H1 (cell line): Measurements from ENCODE around the gene CTNND2. TPM values are rescaled to one million over a fixed set of nuclear protein-coding genes. Genes with fewer than 3 reads are reported as not detected.
A peak's percentile ranks its signal among the peaks of the same experiment; 100 is the strongest.

Source experiments
- CTCF ChIA-PET: fragments of 300-600 bp; sonication (Branson Sonifier 250); formaldehyde crosslinking; loops from one replicate; lab custom pipeline; 2021; ENCODE audit not compliant: partially characterized antibody; lab: Charles Lee
- POLR2A ChIA-PET: fragments of 300-600 bp; sonication (Branson Sonifier 250); formaldehyde crosslinking; loops from one replicate; lab custom pipeline; 2021; ENCODE audit warnings: inconsistent platforms; ENCODE audit not compliant: partially characterized antibody; lab: Charles Lee
- DNase-seq, 2 experiments: peaks; one replicate each; pipeline versions ENCODE4 v3.0.0 to v3.0.0-alpha.2; 2010 to 2022; ENCODE audit warnings: low spot score in 2 of 2, low read depth in 1 of 2, mixed read lengths in 1 of 2
- FAIRE-seq: peaks from 2 replicates; lab custom pipeline; 2011; peaks lifted over from hg19 to GRCh38; lab: Jason Lieb, UNC
- H2AFZ ChIP-seq: 2 replicates; pipeline ENCODE4 v1.8.1; 2012; ENCODE audit warnings: low read length, inconsistent platforms
- H2AK5ac ChIP-seq: 2 replicates; pipeline ENCODE4 v1.6.1; 2013; ENCODE audit warnings: low read depth, low read length
- H2BK120ac ChIP-seq: replicated peaks from 2 replicates; pipeline ENCODE3; 2013; ENCODE audit warnings: low read depth, low read length, inconsistent platforms
- H2BK12ac ChIP-seq: 2 replicates; pipeline ENCODE4 v1.6.1; 2013; ENCODE audit warnings: low read depth, low read length
- H2BK15ac ChIP-seq: 2 replicates; pipeline ENCODE4 v1.6.1; 2013; ENCODE audit warnings: low read length
- H2BK20ac ChIP-seq: 2 replicates; pipeline ENCODE4 v1.6.1; 2013; ENCODE audit warnings: low read length
- H2BK5ac ChIP-seq: 2 replicates; pipeline ENCODE4 v1.6.1; 2013; ENCODE audit warnings: low read depth, low read length
- H3K14ac ChIP-seq: 2 replicates; pipeline ENCODE4 v1.6.1; 2013; ENCODE audit warnings: inconsistent platforms; ENCODE audit not compliant: insufficient read length
- H3K18ac ChIP-seq: 2 replicates; pipeline ENCODE4 v1.6.1; 2013; ENCODE audit warnings: low read length; ENCODE audit errors: extremely low read depth
- H3K23ac ChIP-seq: 2 replicates; pipeline ENCODE4 v1.6.1; 2013; ENCODE audit warnings: inconsistent platforms; ENCODE audit not compliant: insufficient read length
- H3K23me2 ChIP-seq: 2 replicates; pipeline ENCODE4 v1.6.1; 2013; ENCODE audit warnings: low read depth, low read length
- H3K27ac ChIP-seq: 2 replicates; pipeline ENCODE4 v1.6.1; 2011; ENCODE audit warnings: low read depth, low read length, inconsistent platforms
- H3K27me3 ChIP-seq, 4 experiments: replicated peaks in 1 of 4; 1 replicate in 1 of 4; 2 replicates in 3 of 4; pipeline versions ENCODE4 v1.6.1 to v1.8.1; 2011 to 2013; ENCODE audit warnings: low read length in 3 of 4, mild to moderate bottlenecking in 3 of 4, inconsistent platforms in 2 of 4, mixed read lengths in 2 of 4, moderate library complexity in 1 of 4; ENCODE audit not compliant: control insufficient read depth in 3 of 4, insufficient read depth in 3 of 4; ENCODE audit errors: extremely low read depth in 1 of 4
- H3K36me3 ChIP-seq, 4 experiments: 2 replicates each; pipeline versions ENCODE4 v1.6.1 to v1.8.1; 2011 to 2013; ENCODE audit warnings: mild to moderate bottlenecking in 4 of 4, low read length in 3 of 4, moderate library complexity in 2 of 4, control low read depth in 1 of 4, inconsistent platforms in 1 of 4; ENCODE audit not compliant: insufficient read depth in 4 of 4, control insufficient read depth in 2 of 4
- H3K4ac ChIP-seq: replicated peaks from 2 replicates; pipeline ENCODE3; 2013; ENCODE audit warnings: low read length, low read depth, mixed read lengths, inconsistent platforms; ENCODE audit not compliant: insufficient read length
- H3K4me1 ChIP-seq, 4 experiments: replicated peaks in 1 of 4; 1 replicate in 1 of 4; 2 replicates in 3 of 4; pipeline versions ENCODE4 v1.6.1 to v1.8.1; 2011 to 2013; ENCODE audit warnings: low read length in 3 of 4, inconsistent platforms in 2 of 4, mixed read lengths in 1 of 4; ENCODE audit not compliant: insufficient read depth in 4 of 4, control insufficient read depth in 3 of 4
- H3K4me2 ChIP-seq, 2 experiments: 2 replicates each; pipeline versions ENCODE4 v1.6.1 to v1.8.1; 2011 to 2013; ENCODE audit warnings: low read depth in 2 of 2, low read length in 2 of 2, control low read depth in 1 of 2, inconsistent platforms in 1 of 2, mild to moderate bottlenecking in 1 of 2; ENCODE audit not compliant: insufficient read depth in 1 of 2
- H3K4me3 ChIP-seq, 4 experiments: fragments of 200-600, 300-600 bp in 1 of 4; sonication (generic), shearing (Covaris generic), sonication (Bioruptor Twin) in 1 of 4; 2 replicates each; pipeline versions ENCODE4 v1.5.1 to v1.8.1; 2011 to 2016; ENCODE audit warnings: low read length in 4 of 4, low read depth in 3 of 4, control low read depth in 2 of 4, inconsistent platforms in 2 of 4, mild to moderate bottlenecking in 2 of 4, mixed read lengths in 1 of 4, moderate library complexity in 1 of 4; ENCODE audit not compliant: insufficient read depth in 2 of 4; ENCODE audit errors: extremely low read depth in 1 of 4
- H3K56ac ChIP-seq: replicated peaks from 2 replicates; pipeline ENCODE3; 2013; ENCODE audit warnings: low read depth, mild to moderate bottlenecking, mixed read lengths, low read length, inconsistent platforms; ENCODE audit not compliant: insufficient read length
- H3K79me1 ChIP-seq: 2 replicates; pipeline ENCODE4 v1.6.1; 2013; ENCODE audit warnings: low read depth, low read length, control low read depth
- H3K79me2 ChIP-seq, 2 experiments: 2 replicates each; pipeline versions ENCODE4 v1.6.1 to v1.8.1; 2012 to 2013; ENCODE audit warnings: low read length in 2 of 2, mild to moderate bottlenecking in 2 of 2, inconsistent platforms in 1 of 2; ENCODE audit not compliant: insufficient read depth in 2 of 2, control insufficient read depth in 1 of 2
- H3K9ac ChIP-seq, 4 experiments: replicated peaks in 1 of 4; 1 replicate in 1 of 4; 2 replicates in 3 of 4; pipeline versions ENCODE4 v1.6.1 to v1.8.1; 2011 to 2013; ENCODE audit warnings: low read depth in 3 of 4, low read length in 3 of 4, control low read depth in 2 of 4, mild to moderate bottlenecking in 2 of 4, moderate library complexity in 2 of 4, inconsistent platforms in 1 of 4; ENCODE audit errors: extremely low read depth in 1 of 4
- H3K9me3 ChIP-seq, 2 experiments: 2 replicates each; pipeline versions ENCODE4 v1.6.1 to v1.8.1; 2012 to 2013; ENCODE audit warnings: mild to moderate bottlenecking in 2 of 2, moderate library complexity in 2 of 2, control low read depth in 1 of 2, inconsistent platforms in 1 of 2, low read depth in 1 of 2, low read length in 1 of 2, mixed read lengths in 1 of 2; ENCODE audit not compliant: insufficient read depth in 2 of 2
- H4K20me1 ChIP-seq, 2 experiments: replicated peaks in 1 of 2; 2 replicates each; pipeline versions ENCODE3 to v1.8.1; 2011 to 2013; ENCODE audit warnings: inconsistent platforms in 2 of 2, low read length in 2 of 2, mild to moderate bottlenecking in 1 of 2; ENCODE audit not compliant: insufficient read depth in 2 of 2, control insufficient read depth in 1 of 2
- H4K5ac ChIP-seq: 2 replicates; pipeline ENCODE4 v1.6.1; 2013; ENCODE audit warnings: low read length, low read depth, mixed read lengths, inconsistent platforms; ENCODE audit not compliant: insufficient read length
- H4K8ac ChIP-seq: 2 replicates; pipeline ENCODE4 v1.8.0; 2013; ENCODE audit warnings: mild to moderate bottlenecking, moderate library complexity, low read length, inconsistent platforms; ENCODE audit not compliant: insufficient read depth; ENCODE audit errors: extremely low read depth
- H4K91ac ChIP-seq: replicated peaks from 2 replicates; pipeline ENCODE3; 2013; ENCODE audit warnings: low read length, mixed read lengths, inconsistent platforms; ENCODE audit not compliant: insufficient read length
- BACH1 ChIP-seq: IDR thresholded peaks from 2 replicates; pipeline ENCODE4 v1.6.1; 2012; ENCODE audit warnings: low read length, improper control_type of control experiment
- CEBPB ChIP-seq: IDR thresholded peaks from 2 replicates; pipeline ENCODE4 v1.6.1; 2012; ENCODE audit warnings: low read depth, low read length
- HDAC2 ChIP-seq, 2 experiments: fragments of 300-600 bp in 1 of 2; sonication (generic) in 1 of 2; IDR thresholded peaks; 2 replicates each; pipeline ENCODE4 v1.6.1; 2011 to 2012; ENCODE audit warnings: low read depth in 2 of 2, low read length in 2 of 2, mild to moderate bottlenecking in 2 of 2, moderate library complexity in 2 of 2, borderline replicate concordance in 1 of 2, inconsistent platforms in 1 of 2
- KDM4A ChIP-seq: IDR thresholded peaks from one replicate; pipeline ENCODE4 v1.7.1; 2012; ENCODE audit warnings: low read depth, mild to moderate bottlenecking, moderate library complexity, low read length, inconsistent platforms; ENCODE audit not compliant: severe bottlenecking
- NANOG ChIP-seq: IDR thresholded peaks from 2 replicates; pipeline ENCODE4 v1.6.1; 2011; ENCODE audit warnings: low read length, low read depth, mild to moderate bottlenecking, inconsistent platforms; ENCODE audit not compliant: insufficient read depth, poor library complexity, severe bottlenecking
- RXRA ChIP-seq: IDR thresholded peaks from 2 replicates; pipeline ENCODE4 v1.6.1; 2011; ENCODE audit warnings: low read depth, mild to moderate bottlenecking, low read length, moderate library complexity; ENCODE audit not compliant: insufficient read depth
- SP1 ChIP-seq: IDR thresholded peaks from 2 replicates; pipeline ENCODE4 v1.6.1; 2011; ENCODE audit warnings: low read depth, low read length
- SP2 ChIP-seq: IDR thresholded peaks from 2 replicates; pipeline ENCODE4 v1.6.1; 2012; ENCODE audit warnings: mild to moderate bottlenecking, low read length, inconsistent platforms
- TCF12 ChIP-seq: IDR thresholded peaks from 2 replicates; pipeline ENCODE4 v1.6.1; 2011; ENCODE audit warnings: low read depth, mild to moderate bottlenecking, low read length
- YY1 ChIP-seq: IDR thresholded peaks from 2 replicates; pipeline ENCODE4 v1.6.1; 2011; ENCODE audit warnings: low read depth, mild to moderate bottlenecking, low read length
- WGBS, 2 experiments: shearing (Covaris generic) in 1 of 2; methylation state at CpG; one replicate each; pipeline versions ENCODE4 v1.1.6 to v1.1.7; 2013 to 2015; ENCODE audit warnings: low lambda C conversion rate in 2 of 2, mixed read lengths in 2 of 2, inconsistent platforms in 1 of 2, low coverage in 1 of 2, missing lambda C conversion rate in 1 of 2; ENCODE audit not compliant: insufficient replicate concordance in 2 of 2, insufficient coverage in 1 of 2, insufficient read length in 1 of 2; ENCODE audit errors: extremely low coverage in 1 of 2, missing lambda C conversion rate in 1 of 2; 5-methylcytosine and 5-hydroxymethylcytosine counted together
- polyA plus RNA-seq, 7 experiments: library from polyadenylated mRNA; depleted of rRNA in 3 of 7; stranded (reverse) in 5 of 7; unstranded in 2 of 7; fragments of >200 nt in 5 of 7; fragments of 200-250 nt in 2 of 7; gene quantifications; 1 replicate in 5 of 7; 2 replicates in 1 of 7; 4 replicates in 1 of 7; pipeline versions ENCODE4 v1.2.1 to v1.2.3, GENCODE V29; 2011 to 2013; ENCODE audit warnings: missing spikeins in 2 of 7, mixed read lengths in 2 of 7
- total RNA-seq: library from RNA; stranded (reverse); fragmentation: NEBNext Ultra II Directional; extraction: Animal tissue kit (Norgen Biotek cat#: 25700); gene quantifications from 2 replicates; pipeline ENCODE4 v1.2.1, GENCODE V29; 2021
- TF ChIP-seq, protein P1 (sequence below): IDR thresholded peaks from 2 replicates; pipeline ENCODE4 v1.6.1; 2012; ENCODE audit warnings: low read length, inconsistent platforms
- TF ChIP-seq, protein P2 (sequence below): IDR thresholded peaks from 2 replicates; pipeline ENCODE4 v1.6.1; 2012; ENCODE audit warnings: inconsistent platforms

The CTNND2 gene
- total and polyA plus RNA-seq, 2 of the 8 experiments (the other 6 are each of a cell fraction or from before 2014, with no cell fraction given), result 7.4 to 14.2 TPM

DNA sequence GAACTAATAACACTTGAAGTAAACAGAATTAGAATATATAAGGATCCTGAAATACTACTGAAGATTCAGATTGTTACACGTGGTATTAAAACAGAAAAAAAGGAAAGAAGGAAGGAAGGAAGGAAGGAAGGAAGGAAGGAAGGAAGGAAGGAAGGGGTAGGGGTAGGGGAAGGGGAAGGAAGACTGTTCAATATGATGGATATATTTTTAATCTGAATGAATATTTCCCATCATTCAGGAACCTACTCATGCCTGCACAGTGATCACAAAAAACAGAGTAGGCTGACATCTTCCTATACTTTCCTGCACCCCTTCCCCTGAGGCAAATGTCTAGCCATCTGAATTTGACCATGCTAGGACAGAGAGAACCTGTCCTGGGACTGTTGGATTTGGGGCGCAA, 133.9 kb downstream of the CTNND2 start:
- Histone ChIP-seq H2AFZ (no peak overlapping the region), H3K4me2 (no peak overlapping the region), H3K27ac (no peak overlapping the region), H3K23ac (no peak overlapping the region), H2BK12ac (no peak overlapping the region), H2BK15ac (no peak overlapping the region), H3K18ac (no peak overlapping the region), H3K27me3 (no peaks in the 10 kb centered on the region), H3K79me2 (no peaks in the 10 kb centered on the region), H3K4me1 (no peaks in the 10 kb centered on the region), H3K79me1 (no peaks in the 10 kb centered on the region), H3K56ac (no peak overlapping the region), H3K4me3 (no peak overlapping the region), H3K36me3 (no peaks in the 10 kb centered on the region), H3K14ac (no peak overlapping the region), H3K9me3 (no peaks in the 10 kb centered on the region; a peak in 1 of 4 replicates), H3K9ac (no peak overlapping the region), H4K8ac (no peak overlapping the region), H3K4ac (no peak overlapping the region), H2AK5ac (no peak overlapping the region), H2BK20ac (no peak overlapping the region), H4K5ac (no peak overlapping the region), H3K23me2 (no peaks in the 10 kb centered on the region; the same call in 1 of the 2 replicates), H4K91ac (no peak overlapping the region), H4K20me1 (no peaks in the 10 kb centered on the region), H2BK120ac (peak overlapping the region; percentile 54), H2BK5ac (no peak overlapping the region)
- WGBS, 2 experiments, result 88% methylated on average over 2 of the region's 2 CpGs; no CpG with 5 or more reads in 1 of the 2 experiments
- DNase-seq (no peak), FAIRE-seq (no peak)
- CTCF ChIA-PET, result interaction anchor here (1.3 kb wide), 1 partner anchor 10 kb away, joined by 3 read pairs; no protein-coding TSS in a partner anchor
- POLR2A ChIA-PET, result no interaction called here
- TF ChIP-seq CEBPB, result no peak
- TF ChIP-seq SP1, result no peak
- no peak for TF ChIP-seq NANOG
- no peak for TF ChIP-seq RXRA
- TF ChIP-seq, protein P1, sequence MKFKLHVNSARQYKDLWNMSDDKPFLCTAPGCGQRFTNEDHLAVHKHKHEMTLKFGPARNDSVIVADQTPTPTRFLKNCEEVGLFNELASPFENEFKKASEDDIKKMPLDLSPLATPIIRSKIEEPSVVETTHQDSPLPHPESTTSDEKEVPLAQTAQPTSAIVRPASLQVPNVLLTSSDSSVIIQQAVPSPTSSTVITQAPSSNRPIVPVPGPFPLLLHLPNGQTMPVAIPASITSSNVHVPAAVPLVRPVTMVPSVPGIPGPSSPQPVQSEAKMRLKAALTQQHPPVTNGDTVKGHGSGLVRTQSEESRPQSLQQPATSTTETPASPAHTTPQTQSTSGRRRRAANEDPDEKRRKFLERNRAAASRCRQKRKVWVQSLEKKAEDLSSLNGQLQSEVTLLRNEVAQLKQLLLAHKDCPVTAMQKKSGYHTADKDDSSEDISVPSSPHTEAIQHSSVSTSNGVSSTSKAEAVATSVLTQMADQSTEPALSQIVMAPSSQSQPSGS, result no peak
- no peak for TF ChIP-seq KDM4A
- no peak for TF ChIP-seq HDAC2 (IDR thresholded peaks at IDR 0.05; ENCODE audit: borderline replicate concordance in 1 of 2, low read depth in 2 of 2, low read length in 2 of 2)
- TF ChIP-seq BACH1, result no peak
- TF ChIP-seq TCF12, result no peak
- no peak for TF ChIP-seq YY1
- TF ChIP-seq SP2, result no peak
- TF ChIP-seq, protein P2, sequence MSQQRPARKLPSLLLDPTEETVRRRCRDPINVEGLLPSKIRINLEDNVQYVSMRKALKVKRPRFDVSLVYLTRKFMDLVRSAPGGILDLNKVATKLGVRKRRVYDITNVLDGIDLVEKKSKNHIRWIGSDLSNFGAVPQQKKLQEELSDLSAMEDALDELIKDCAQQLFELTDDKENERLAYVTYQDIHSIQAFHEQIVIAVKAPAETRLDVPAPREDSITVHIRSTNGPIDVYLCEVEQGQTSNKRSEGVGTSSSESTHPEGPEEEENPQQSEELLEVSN, result no peak
